NOMO-1 treated with dmso at 0.1 percent for 144 hours (cell line): Measurements from ENCODE around the gene PLCB1.
"Not testable (repeated sequence)": the region's sequence is repeated elsewhere in the genome, so short reads cannot be mapped to it uniquely, and the experiment has no call there.

Experiments
- DNase-seq: peaks from one replicate; lab custom pipeline; 2025; ENCODE audit not compliant: unreplicated experiment; lab: John Stamatoyannopoulos, UW

PLCB1 gene

GRCh38 chr20:8362457-8362856, 230.4 kb downstream of the PLCB1 start:
- no peak for DNase-seq

- no peak for DNase-seq
Observed at GRCh38 chr20:8363970-8364733, 232.1 kb downstream of the PLCB1 start.

GRCh38 chr20:8364734-8365078, 232.6 kb downstream of the PLCB1 start:
- no peak for DNase-seq

- no peak for DNase-seq
Observed at GRCh38 chr20:8365634-8366033, 233.6 kb downstream of the PLCB1 start.

GRCh38 chr20:8366303-8366923, 234.3 kb downstream of the PLCB1 start:
- DNase-seq, result no peak

GRCh38 chr20:8367689-8368088, 235.6 kb downstream of the PLCB1 start:
- peak; percentile 33 for DNase-seq

GRCh38 chr20:8368670-8369069, 236.6 kb downstream of the PLCB1 start:
- DNase-seq, result no peak

- no peak for DNase-seq
Observed at GRCh38 chr20:8369311-8369710, 237.2 kb downstream of the PLCB1 start.

GRCh38 chr20:8370774-8371173, 238.7 kb downstream of the PLCB1 start:
- DNase-seq, result no peak

- DNase-seq, result no peak
Observed at GRCh38 chr20:8372824-8373380, 240.8 kb downstream of the PLCB1 start.

- DNase-seq, result no peak
Observed at GRCh38 chr20:8373579-8373978, 241.5 kb downstream of the PLCB1 start.

- DNase-seq, result no peak
Observed at GRCh38 chr20:8375898-8376297, 243.8 kb downstream of the PLCB1 start.

GRCh38 chr20:8376940-8377339, 244.9 kb downstream of the PLCB1 start:
- DNase-seq, result no peak

- not testable (repeated sequence) for DNase-seq
Observed at GRCh38 chr20:8379125-8379524, 247.1 kb downstream of the PLCB1 start.

- DNase-seq, result no peak
Observed at GRCh38 chr20:8385247-8385646, 253.2 kb downstream of the PLCB1 start.

GRCh38 chr20:8386991-8387390, 254.9 kb downstream of the PLCB1 start:
- no peak for DNase-seq

GRCh38 chr20:8388141-8388540, 256.1 kb downstream of the PLCB1 start:
- DNase-seq, result no peak

- DNase-seq, result no peak
Observed at GRCh38 chr20:8388707-8389106, 256.6 kb downstream of the PLCB1 start.

GRCh38 chr20:8389381-8390036, 257.4 kb downstream of the PLCB1 start:
- no peak for DNase-seq

- DNase-seq, result no peak
Observed at GRCh38 chr20:8390037-8390433, 258.0 kb downstream of the PLCB1 start.

- no peak for DNase-seq
Observed at GRCh38 chr20:8390500-8390899, 258.4 kb downstream of the PLCB1 start.

GRCh38 chr20:8393381-8393780, 261.3 kb downstream of the PLCB1 start:
- DNase-seq, result no peak
